Activated CD4-positive, alpha-beta T cell treated with anti-CD3 and anti-CD28 coated beads, Interleukin-2, Interleukin-6, amounts not matched to agents 100 ng/mL and 50 ng/mL, durations not matched to agents 16 hours and 8 hours (primary cell): ENCODE results near the gene HCN1.
"Not testable (repeated sequence)": the region's sequence is repeated elsewhere in the genome, so short reads cannot be mapped to it uniquely, and the experiment has no call there.

Source experiments
- DNase-seq: peaks from one replicate; pipeline ENCODE4 v3.0.0-alpha.2; 2020

HCN1 gene

GRCh38 chr5:45414620-45415573 is 281.3 kb downstream of the HCN1 start:
- no peak for DNase-seq

GRCh38 chr5:45411971-45412612 is 284.1 kb downstream of the HCN1 start:
- no peak for DNase-seq

DNA sequence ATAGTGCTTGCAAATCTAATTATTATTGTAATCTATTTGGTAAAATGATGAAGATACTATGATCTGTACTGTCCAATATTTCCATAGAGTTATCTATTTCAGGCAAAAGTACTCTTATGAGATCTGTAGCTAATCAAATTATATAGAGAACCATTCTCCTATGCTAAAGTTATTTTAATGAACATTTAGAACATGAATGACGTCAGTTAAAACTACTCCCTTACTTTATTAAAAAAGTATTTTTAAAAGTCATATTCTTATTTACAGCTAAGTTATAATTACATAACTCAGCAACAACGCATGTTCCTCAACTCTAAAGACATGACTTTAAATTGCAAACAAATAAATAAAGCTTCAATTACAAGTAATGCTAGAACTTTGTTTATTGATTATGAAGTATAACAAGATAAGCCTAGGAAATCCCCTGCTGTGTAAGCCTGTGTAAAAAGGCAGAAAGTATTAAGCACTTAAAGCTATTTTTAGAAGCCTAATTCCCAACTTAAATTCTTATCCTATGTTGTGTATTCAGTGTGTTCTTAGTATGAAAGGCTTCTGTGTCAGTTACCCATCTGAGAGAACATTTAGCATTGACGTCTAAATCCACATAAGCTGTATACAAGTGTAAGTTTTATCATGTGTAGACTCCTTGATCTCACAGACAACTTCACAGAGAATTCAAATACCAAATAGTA is 285.7 kb downstream of the HCN1 start:
- DNase-seq: no peak

- DNase-seq: no peak
Measured at GRCh38 chr5:45408067-45408466, 288.1 kb downstream of the HCN1 start.

DNA sequence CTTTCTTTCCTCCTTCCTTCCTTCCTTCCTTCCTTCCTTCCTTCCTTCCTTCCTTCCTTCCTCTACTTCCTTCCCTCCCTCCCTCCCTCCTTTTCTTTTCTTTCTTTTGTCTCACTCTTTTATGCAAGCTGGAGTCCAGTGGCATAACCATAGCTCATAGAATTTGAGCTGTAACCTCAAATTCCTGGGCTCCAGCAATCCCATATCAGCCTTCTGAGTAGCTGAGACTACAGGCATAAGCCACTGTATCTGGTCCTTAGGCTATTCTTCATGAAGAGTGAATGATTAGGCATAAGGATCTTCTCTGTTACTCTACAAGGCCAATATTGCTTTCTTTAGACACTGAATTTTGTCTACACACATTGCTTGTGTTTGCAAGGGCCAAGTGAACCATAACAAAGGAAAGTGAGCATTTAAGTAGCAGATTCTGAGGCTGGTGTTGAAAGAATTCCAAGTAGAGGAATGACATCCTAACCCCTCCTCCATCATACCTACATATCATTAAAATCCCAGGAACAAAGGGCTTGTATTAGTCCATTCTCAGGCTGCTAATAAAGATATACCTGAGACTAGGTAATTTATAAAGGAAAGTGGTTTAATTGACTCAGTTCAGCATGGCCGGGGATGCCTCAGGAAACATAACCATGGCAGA is 293.2 kb downstream of the HCN1 start:
- no peak for DNase-seq

GRCh38 chr5:45399041-45399440 is 297.1 kb downstream of the HCN1 start:
- DNase-seq: no peak

- DNase-seq: no peak
Measured at GRCh38 chr5:45385321-45386058, 310.7 kb downstream of the HCN1 start.

GRCh38 chr5:45383985-45384384 is 312.2 kb downstream of the HCN1 start:
- DNase-seq: no peak

DNA sequence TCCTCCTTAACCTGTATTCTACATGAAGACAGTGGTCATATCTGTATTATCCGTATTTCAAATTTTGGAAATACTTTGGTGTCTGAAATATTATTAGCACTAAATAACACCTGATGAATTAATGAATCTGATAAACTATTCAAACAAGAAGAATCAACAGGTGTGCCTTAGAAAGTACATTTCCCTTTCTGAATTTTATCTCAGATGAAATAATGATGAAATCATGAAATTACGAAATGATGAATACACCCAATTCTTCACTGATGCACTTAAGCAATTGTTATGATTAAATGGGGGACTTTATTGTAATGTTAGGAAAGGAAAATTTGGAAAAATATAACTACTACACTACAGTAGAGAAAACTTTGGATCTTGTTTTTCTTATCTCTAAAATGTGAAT is 313.6 kb downstream of the HCN1 start:
- DNase-seq: no peak

- no peak for DNase-seq
Measured at GRCh38 chr5:45376417-45376816, 319.8 kb downstream of the HCN1 start.

DNA sequence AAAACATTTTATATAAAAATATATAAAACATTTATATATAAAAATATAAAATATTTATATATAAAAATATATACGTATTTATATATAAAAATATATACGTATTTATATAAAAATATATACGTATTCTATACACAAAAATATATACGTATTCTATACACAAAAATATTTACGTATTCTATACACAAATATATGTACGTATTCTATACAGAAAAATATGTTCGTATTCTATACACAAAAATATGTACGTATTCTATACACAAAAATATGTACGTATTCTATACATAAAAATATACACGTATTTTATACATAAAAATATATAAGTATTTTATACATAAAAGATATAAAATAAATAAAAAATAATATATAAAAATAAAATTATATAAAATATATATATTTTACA is 323.6 kb downstream of the HCN1 start:
- DNase-seq: no peak

DNA sequence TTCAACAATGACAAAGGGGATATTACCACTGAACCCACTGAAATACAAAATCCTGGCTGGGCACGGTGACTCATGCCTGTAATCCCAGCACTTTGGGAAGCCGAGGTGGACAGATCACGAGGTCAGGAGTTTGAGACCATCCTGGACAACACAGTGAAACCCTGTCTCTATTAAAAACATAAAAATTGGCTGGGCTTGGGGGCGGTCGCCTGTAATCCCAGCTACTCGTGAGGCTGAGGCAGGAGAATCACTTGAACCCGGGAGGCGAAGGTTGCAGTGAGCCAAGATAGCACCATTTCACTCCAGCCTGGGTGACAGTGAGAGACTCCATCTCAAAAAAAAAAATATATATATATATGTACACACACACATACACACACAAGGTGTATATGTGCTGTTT is 324.8 kb downstream of the HCN1 start:
- not testable (repeated sequence) for DNase-seq

DNA sequence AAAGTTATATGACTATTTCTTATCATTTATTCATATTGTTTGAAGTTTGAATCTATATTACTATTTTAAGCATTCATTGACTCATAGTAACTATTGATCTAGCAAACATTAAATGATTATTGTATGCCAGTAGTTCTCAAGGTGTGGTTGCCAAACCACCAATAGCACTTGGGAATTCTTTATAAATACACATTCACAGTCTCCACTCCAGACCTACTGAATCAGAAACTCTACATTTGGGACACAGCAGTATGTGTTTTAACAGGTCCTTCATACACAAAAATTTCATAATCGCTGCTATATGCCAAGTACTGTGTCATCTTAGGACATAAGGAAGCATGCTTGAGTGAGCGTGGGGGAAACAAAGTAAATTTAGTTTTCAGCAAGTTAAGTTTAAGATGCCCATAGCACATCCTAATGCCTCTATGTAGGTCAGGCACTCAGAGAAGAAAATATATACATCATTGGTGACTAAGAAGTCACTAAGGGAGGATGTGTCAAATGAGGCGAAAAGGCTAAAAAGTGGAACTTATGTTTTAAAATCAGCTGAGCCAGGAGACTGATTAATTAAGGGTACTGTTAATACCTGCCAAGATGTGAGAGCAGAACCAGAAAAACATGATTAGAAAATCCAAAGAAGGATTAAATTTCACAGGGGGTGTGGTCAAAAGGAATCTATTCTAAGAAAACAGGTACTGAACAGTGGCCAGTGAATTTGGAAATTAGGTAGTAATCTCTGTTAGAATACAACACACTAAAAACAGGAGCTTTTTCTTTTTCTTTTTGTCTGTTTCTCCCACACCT is 340.8 kb downstream of the HCN1 start:
- DNase-seq: no peak

- DNase-seq: no peak
Measured at GRCh38 chr5:45336464-45336863, 359.7 kb downstream of the HCN1 start.

DNA sequence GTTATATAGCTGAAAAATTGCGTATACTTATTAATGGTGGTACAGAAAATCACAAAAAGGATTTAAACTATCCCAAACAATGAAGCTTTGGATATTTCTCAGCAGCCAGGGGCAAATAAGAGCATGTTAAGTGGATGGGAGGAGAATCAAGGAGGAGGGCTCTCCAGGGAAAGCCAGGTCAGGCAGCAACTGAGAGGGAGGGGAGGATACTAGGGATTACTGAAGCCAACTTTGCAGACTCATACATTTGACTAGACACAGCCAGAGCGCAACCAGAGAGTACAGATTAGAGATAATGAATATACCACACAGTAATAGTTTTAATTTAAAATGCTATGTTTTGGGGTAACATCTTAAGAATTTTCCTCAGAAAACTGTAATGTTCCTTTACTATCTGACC is 360.2 kb downstream of the HCN1 start:
- no peak for DNase-seq

GRCh38 chr5:45335346-45335745 is 360.8 kb downstream of the HCN1 start:
- no peak for DNase-seq

DNA sequence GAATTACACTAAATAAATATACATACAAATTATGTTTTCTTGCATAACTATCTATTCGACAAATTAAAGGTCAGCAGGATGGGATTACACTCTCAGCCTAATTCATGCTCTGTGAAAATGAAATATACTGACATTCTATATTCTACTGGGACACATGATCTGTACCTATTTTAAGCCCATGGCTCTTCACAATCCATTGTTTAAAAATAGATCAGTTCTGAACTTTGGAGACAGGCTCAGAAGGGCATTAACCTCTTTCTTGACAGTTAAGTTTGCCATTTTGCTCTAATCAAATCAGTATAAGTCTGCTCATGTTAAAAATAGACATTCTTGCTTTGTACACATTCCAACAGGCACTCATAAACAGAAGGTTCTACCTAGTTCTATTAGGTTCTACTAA is 361.2 kb downstream of the HCN1 start:
- no peak for DNase-seq

DNA sequence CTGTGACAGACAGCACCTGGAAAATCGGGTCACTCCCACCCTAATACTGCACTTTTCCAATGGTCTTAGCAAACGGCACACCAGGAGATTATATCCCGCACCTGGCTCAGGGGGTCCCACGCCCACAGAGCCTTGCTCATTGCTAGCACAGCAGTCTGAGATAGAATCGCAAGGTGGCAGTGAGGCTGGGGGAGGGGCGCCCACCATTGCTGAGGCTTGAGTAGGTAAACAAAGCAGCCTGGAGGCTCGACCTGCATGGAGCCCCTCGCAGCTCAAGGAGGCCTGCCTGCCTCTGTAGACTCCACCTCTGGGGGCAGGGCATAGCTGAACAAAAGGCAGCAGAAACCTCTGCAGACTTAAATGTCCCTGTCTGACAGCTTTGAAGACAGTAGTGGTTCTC is 383.6 kb downstream of the HCN1 start:
- not testable (repeated sequence) for DNase-seq

- no peak for DNase-seq
Measured at GRCh38 chr5:45295231-45295630, 400.9 kb downstream of the HCN1 start.

GRCh38 chr5:45288746-45289145 is 407.4 kb downstream of the HCN1 start:
- no peak for DNase-seq

DNA sequence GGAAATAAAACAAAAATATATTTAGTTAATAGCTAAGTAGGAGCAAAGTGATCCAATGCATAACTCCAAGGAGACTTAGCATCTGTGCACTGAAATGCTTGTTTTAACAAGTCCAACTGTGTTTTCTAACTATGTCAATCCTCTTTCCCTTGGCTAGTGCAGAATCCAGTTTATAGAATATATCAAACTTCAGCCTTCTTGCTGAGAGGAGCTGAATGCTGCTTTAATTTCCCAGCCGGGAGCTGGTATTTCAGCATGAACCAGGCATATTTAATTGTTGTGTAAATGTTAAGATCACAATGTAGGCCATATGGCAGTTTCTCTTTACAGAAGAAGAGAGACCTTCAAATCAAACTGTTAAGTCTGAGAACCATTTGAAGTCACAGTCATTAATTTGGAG is 411.7 kb downstream of the HCN1 start:
- DNase-seq: no peak

DNA sequence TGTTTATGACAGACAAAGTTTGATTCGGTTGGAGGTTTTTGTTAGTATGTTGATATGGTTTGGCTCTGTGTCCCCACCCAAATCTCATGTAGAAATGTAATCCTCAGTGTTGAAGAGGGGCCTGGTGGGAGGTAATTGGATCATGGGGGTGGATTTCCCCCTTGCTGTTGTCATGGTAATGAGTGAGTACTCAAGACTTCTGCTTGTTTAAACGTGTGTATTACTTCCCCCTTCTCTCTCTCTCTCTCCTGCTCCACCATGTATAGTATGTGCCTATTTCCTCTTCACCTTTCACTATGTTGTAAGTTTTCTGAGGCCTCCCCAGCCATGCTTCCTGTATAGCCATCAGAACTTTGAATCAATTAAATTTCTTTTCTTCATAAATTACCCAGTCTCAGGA is 415.1 kb downstream of the HCN1 start:
- DNase-seq: no peak
